HG02973 (cell line): Measurements from ENCODE around the gene PI3.

Experiments
- ATAC-seq: cut with Tn5 transposase; IDR thresholded peaks from one replicate; pipeline ENCODE4 v1.9.1; 2021; ENCODE audit warnings: moderate library complexity; ENCODE audit not compliant: unreplicated experiment

PI3 gene

GRCh38 chr20:45183084-45183483, 8.4 kb downstream of the PI3 start:
- ATAC-seq = no peak

GRCh38 chr20:45187693-45188092, 13.0 kb downstream of the PI3 start:
- ATAC-seq = no peak

- no peak for ATAC-seq
Measured at GRCh38 chr20:45189067-45189609, 14.4 kb downstream of the PI3 start.

GRCh38 chr20:45189861-45190260, 15.2 kb downstream of the PI3 start:
- ATAC-seq = no peak

- ATAC-seq = no peak
Measured at GRCh38 chr20:45191926-45192325, 17.2 kb downstream of the PI3 start.

- no peak for ATAC-seq
Measured at GRCh38 chr20:45193331-45193730, 18.6 kb downstream of the PI3 start.

GRCh38 chr20:45206725-45207124, 32.0 kb downstream of the PI3 start, which contains the start of gene SEMG1:
SEMG1 (plus strand) TSS chr20:45207033; CDS start chr20:45207054, 21 bp downstream.
- no peak for ATAC-seq

GRCh38 chr20:45209924-45210323, 35.2 kb downstream of the PI3 start:
- no peak for ATAC-seq

GRCh38 chr20:45211569-45212474, 37.1 kb downstream of the PI3 start:
- ATAC-seq = no peak

- no peak for ATAC-seq
Measured at GRCh38 chr20:45212836-45213235, 38.1 kb downstream of the PI3 start.

GRCh38 chr20:45218124-45218523, 43.4 kb downstream of the PI3 start:
- ATAC-seq = no peak

GRCh38 chr20:45218636-45219035, 43.9 kb downstream of the PI3 start:
- no peak for ATAC-seq

- ATAC-seq = no peak
Measured at GRCh38 chr20:45221076-45221475, 46.4 kb downstream of the PI3 start, which contains the start of gene SEMG2. SEMG2 (plus strand) TSS chr20:45221373; CDS start chr20:45221390, 17 bp downstream.

- no peak for ATAC-seq
Measured at GRCh38 chr20:45223136-45223535, 48.4 kb downstream of the PI3 start.
